ENCODE data around the gene COLQ.
"Not testable (repeated sequence)": the region's sequence is repeated elsewhere in the genome, so short reads cannot be mapped to it uniquely, and the experiment has no call there.

The COLQ gene

DNA sequence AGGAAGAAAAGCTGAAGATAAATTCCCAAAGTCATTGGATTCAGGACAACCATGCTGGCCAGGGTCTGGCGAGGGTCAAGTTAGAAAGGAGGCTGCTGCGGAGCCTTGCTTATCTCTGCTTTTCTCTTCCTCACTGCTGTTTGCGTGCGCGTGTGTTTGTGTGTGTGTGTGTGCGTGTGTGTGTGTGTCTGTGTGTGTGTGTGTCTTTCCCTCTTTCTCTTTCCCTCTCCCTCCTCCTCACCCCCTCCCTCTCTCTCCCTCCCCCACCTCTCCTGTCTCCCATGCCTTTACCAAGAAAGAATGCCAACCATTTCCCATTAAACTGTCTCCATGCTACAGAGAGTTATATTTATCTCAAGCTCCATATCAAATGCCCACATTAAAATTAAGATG is at the start of gene COLQ:
Gene COLQ (minus strand): TSS at position 134 of the 393 bp plus-strand sequence. CDS start 81 bp downstream, at position 53.
- no peak for DNase-seq

DNA sequence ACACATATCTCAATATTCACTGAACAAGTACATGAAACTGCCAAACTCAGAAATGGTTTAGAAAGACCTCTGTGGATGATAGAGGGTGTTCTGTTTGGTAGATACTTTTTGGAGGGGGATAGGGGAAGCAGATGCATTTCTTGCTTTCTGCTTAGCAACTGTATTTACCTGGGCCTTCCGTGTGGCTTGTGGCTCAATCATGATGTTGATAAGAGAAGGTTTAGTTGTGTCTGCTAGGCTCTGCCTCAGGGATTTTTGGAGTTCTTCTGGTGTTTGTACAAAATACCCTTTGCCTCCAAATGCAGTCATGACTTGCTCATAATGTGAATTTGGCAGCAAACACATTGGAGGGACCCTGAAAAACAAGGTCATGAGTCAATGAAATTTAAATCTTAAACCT is 41.7 kb upstream of the COLQ start:
- DNase-seq: no peak

DNA sequence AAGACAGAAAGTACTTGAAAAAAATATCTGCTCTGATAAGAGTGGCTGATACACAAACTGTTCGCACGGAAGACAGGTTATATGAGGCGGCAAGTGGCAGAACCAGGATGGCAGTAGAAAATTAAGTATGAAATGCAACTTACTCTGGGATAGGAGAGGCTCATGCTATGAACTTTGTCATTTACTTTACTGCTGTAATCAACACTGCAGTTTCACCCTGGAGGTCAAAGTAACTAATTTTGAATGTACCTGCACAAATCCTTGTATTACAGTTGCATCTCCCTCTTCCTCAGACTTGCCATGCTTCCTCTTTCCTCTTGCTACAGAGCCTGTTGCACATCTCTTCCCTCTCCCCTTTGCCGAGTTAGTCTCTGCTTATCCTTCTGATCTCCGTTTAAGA is 41.1 kb upstream of the COLQ start:
- no peak for DNase-seq

DNA sequence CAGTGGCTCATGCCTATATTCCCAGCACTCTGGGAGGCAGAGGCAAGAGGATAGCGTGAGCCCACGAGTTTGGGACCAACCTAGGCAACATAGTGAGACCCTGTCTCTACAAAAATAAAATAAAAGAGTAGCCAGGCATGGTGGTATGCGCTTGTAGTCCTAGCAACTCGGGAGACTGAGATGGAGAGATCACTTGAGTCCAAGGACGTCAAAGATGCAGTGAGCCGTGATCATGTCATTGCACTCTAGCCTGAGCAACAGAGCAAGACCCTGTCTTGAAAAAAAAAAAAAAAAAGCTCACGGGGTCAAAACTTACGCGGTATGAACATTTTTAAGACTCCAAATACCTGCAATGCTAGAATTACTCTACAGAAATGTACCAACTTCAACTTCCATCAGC is 37.1 kb upstream of the COLQ start:
- DNase-seq: no peak

DNA sequence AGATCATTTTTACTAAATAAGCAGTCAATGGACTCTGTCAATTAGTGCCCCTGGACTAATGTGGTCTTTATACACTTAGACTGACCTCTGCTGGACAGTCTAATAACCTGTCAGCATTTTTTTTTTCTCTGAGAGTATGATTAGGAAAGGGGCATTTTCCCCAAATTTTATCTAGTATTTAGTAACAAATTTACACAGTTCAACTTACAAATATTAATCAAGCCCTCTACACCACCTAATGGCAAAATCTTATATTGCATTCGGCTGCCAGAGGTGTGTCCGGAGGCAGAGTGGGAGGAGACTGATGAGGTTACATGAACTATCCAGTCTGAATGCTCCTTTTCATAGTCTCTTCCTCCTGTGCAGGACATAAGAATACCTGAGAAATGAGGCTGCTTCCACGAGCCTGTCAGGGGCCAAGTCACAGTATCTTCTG is 36.0 kb upstream of the COLQ start:
- DNase-seq: peak; percentile 75

DNA sequence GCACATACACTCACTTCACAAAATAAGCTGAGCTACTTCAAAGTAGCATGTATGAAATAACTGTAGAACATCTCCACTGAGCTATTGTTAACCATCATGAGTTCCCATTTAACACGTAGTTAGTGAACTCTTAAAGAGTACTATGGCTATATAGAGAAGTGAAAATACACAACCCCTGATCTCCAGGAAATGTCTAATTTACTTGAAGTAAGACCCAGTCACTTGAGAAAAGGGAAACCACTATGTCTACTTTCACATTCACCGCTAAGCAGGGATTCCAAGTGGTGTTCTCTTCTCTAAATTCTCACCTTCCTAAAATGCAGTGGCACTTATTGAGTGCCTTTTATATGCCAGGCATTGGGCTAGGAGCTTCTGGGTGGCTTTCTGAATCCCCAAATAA is 35.0 kb upstream of the COLQ start:
- no peak for DNase-seq

DNA sequence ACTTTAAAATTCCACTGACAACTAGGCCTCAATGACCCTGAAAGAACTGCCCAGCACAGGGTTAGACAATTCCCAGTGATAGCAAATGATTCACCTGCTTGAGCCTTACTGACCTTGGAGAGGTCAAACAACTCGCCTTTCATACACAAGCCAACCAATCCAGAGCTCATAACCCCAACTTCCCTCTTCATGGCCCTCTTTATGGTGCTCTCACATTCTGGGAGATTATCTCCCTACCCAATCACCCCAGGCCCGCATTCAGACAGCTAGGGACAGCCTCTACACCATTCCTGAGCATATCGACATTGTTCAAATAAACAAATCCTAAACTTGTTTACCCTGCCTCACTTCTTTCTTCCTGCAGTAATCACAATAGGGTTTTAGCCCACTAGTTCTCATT is 32.2 kb upstream of the COLQ start:
- DNase-seq: no peak

DNA sequence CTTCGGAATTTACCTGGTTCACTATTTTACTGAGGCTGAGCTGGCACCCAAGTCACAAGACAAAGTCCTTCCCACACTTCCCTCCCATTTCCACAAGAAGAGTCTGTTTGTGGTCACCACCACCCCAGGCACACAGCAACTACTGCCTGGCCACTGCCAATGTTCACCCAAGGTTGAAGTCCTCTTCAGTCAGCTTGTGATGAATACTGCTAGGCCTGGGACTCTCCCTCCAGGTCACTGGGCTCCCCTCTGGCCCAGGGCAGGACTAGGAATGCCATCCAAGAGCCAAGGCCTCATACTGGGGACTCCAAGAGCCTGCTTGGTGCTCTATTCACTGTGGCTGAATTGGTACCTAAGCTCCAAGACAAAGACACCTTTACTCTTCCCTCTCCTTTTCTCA is 30.4 kb upstream of the COLQ start:
- no peak for DNase-seq

DNA sequence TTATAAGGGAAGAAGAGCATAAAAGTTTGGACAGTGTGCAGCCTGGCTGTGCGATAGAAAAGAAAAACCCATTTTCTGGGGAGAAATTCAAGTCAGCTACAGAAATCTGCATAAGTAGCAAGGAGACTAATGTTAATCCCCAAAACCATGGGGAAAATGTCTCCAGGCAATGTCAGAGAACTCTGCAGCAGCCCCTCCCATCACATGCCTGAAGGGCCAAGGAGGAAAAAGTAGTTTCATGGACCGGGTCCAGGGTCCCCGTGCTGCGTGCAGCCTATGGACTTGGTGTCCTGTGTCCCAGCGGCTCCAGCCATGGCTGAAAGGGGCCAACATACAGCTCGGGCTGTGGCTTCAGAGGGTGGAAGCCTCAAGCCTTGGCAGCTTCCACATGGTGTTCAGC is 28.3 kb upstream of the COLQ start:
- no peak for DNase-seq

DNA sequence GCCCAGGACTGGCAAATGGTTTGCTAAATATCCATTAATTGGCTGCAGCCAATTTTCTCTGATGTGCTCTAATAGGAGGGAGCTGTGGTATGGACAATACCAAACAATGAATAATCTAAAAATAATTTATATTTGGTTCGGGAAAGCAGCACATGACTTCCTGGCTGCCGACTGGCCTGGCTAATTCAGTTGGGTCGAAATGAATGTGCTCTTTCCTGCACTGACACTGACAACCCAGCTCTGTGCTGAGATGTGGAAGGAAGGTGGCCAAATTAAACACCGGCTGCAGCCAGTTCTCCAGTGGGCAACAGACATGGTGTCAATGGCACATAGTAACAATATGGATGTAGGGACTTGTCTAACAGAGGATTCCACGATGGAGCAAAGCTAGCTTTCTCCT is 21.1 kb upstream of the COLQ start:
- DNase-seq: no peak

DNA sequence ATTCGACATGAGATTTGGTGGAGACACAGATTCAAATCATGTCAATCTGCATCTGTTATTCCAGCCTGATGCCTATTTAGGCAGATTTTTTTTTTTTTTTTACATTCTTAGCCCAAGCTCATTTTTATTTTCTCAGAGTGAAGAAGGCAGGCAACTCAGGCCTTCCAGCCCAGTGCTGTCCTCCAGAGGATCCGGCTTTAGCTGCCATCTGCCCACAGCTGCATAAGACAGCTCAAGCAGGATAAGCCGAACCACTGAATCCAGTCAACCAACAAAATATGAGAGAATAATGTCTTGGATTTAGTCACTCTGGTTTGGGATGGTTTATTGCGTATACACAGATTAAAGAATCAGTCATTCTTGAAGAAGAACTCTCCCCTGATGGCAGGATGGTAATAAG is 19.9 kb upstream of the COLQ start:
- no peak for DNase-seq

DNA sequence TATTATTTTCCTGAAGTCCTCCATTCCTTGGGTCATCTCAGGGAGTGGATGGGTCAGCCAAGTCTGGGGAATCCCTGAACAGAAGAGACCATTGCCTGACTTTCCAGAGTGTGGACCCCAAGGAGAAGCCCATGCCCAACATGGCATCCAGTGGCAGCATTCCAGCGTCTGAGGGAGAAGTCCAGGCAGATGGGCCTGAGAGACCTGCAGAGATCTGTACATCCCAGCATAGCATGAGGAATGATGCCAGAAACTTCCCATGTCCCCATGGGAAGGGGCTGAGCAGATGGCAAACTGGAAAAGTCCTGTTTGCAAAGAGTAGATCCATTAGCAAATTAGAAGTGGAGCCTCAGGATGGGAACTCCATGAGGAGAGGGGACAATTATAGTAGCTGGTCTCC is 17.6 kb upstream of the COLQ start:
- no peak for DNase-seq

DNA sequence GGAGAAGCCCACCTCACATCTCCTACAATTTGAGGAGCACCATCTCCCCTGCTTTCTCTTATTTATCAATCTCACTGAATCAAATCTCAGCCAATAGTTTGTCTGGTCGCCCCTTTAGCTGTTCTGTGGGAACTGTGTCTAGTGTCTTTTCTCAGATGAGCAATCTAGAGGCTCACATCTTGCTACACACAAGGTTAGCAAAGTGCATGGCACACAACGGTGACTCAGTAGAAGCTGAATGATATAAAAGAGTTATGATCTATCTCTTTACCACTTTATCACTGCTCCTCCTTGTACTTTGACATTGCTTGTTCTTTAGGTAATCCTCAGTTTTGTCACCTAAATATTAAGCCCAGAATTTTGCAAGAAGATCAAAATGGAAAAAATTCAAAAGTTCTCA is 16.8 kb upstream of the COLQ start:
- no peak for DNase-seq

DNA sequence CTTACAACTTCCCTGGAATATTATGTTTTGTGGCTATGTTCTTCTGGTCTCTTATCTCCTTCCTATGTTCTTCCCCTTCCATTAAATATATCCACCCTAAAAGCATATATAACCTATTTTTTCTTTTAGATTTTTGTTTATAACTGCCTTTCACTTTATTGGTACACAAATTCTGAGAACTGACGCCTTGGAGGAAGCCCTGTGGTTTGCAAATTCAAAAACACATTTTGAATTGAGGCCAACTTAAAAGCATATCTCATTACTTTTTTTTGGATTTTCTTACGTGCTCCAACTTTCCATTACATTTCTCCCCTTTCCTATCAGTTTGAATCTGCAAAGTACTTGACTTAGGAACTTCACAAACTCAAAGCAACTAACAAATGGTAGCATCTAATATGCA is 15.3 kb upstream of the COLQ start:
- no peak for DNase-seq

DNA sequence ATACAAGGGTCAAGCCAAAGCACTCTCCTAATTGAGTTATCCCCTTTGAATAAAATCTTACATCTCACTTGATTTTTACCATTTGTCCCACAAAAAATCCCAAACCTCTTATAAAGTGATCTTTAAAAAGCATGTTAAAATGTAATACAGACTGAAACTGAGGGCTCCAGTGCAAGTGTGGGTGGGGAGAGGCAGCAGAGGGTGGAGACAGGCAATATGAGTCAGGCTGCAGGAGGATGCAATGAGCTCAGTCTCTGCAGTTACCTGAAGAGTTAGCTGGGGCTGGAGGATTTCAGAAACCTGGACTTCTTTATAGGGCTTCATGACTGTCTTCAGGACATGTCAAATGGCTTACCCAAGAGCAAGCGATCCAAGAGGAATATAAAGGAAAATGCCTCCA is 14.2 kb upstream of the COLQ start:
- peak; percentile 63 for DNase-seq

DNA sequence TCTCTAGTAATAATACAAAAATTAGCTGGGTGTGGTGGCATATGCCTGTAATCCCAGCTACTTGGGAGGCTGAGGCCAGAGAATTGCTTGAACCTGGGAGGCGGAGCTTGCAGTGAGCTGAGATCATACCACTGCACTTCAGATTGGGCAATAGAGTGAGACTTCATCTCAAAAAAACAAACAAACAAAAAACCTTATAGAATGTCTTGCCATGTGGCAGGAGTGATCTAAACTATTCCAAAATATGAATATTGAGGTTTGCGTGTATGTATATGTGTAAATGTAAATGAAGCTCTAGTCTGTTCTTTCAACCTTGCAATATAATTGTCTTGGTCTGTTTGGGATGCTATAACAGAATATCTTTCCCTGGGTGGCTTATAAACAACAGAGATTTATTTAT is 11.1 kb upstream of the COLQ start:
- not testable (repeated sequence) for DNase-seq

DNA sequence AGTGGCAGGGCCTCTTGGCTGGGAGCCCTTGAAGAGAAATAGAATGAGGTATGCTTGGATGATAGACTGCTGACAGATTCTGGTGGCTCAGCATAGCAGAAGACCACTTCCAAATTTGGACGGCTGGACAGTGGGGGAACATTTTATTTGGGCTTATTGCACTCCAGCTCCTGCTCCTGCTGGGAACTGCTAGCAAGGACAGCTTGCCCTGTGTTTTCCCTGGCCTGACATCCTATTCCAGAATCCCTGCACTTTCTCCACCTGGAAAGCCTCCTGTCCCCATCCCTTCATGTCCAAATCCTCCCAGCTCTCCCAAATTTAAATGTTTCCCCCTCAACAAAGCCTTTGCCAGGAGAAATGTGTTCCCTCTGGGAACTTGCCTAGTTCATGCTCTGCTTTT is 9.8 kb upstream of the COLQ start:
- no peak for DNase-seq

DNA sequence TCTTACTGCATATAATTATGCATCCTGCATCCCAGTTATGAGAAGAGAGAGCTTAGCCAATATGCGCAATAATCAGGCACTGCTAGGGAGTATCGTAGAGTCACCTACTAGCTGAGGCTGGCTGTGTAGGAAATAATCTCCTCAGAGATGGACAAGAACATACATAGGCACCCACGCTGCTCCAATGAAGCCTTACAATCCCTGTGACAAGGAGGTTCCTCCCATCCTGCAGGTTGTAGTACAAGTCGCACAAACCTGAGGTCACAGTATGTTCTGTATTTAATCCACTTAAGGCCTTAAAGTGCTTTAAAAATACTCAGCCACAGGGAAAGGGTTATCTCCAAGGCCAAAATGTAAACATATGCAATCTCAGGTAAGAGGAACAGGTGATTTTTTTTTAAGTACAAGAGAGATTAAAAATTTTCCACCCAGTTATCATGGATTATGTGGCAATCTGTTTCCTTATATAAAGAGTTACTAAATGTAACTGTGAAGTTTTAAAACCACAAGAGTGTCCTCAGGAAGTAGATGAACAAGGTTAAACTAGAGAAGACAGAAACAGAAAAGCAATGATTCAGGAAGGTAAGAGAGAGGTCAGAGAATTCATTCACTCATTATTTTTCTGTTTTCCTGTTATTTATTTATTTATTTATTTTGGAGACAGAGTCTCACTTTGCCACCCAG is 7.5 kb upstream of the COLQ start:
- DNase-seq: no peak

DNA sequence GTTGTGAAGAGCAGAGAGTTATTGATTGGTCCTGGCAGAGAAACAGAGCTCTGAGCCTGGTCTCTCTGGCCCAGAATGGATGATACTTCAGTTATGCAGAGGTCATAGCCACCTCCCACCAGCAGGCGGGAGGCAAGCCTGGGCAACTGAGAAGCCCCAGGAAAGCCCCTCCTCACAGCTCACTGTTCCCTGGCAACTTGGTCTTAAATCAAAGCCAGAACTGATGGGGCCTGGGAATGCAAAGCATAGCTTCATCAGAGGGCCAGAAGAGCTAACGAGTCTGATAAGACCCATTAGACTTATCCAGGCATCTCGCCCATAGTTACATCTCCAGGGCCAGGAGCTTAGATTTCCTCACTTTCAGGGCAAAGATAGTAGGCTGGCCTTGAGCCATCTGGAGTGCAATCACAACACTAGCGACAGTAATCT is 5.5 kb upstream of the COLQ start:
- no peak for DNase-seq

DNA sequence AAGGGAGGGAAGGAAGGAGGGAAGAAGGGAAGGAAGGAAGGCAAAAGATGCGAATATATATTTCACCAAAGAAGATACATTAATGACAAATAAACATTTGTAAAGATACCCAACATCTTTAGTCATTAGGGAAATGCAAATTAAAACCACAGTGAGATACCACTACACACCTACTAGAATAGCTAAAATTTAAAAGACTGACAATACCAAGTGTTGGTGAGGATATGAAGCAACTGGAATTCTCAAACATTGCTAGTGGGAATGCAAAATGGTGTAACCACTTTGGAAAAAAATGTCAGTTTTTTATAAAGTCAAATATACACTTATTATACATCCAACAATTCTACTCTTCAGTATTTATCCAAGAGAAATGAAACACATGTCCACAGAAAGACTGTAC is 4.3 kb upstream of the COLQ start:
- no peak for DNase-seq

DNA sequence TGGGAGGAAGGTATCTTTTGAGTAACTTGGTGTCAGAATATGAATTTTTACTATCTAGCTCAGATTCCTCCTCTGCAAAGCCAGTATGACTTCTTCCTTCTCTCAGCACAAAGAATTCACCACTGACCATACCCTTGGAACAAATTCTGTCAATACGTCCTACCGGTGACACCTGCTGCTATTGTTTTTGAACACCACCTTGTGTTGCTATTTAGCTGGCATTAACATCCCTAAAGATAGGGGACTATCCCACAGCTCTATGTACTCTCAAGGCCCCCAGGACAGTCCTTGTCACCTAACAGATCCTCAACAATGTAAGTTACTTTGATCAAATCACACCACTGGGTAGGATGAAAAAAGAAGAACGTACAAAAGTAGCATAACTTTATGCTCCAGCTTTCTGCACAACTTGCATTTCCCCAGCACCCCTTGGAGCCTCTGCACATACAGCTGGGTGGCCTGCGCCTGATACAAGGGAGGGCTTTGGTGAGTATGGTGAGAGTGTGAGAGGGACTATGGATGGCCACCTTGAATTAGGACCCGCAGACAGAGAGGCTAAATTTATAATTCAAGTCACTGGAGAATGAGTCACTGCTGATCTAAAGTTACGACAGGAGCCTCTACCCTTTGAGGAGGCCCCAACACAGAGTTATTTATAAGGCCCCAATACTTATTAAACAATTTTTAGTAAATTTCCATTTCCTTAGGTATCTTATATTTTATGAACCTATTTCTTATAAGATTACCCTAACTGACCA is 2.3 kb upstream of the COLQ start:
- no peak for DNase-seq

DNA sequence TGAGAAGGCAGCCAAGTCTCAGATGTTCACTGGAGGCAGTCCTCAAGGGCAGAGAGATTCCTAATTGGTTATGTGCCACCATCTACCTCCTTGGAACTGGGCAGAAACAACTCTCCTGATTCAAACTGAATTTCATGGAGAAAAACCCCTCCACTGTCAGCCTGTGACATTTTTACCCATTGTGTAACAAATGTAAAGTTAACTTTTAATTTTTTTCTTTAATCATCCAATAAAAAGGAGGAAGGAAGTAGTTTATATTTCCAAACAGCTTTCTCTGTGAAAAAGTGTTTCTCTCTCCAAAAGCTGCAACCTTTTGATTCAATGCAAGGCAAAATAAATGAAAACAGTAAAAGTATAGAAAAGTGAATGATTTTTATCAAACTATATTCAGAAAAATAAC is 510 bp upstream of the COLQ start:
- no peak for DNase-seq

DNA sequence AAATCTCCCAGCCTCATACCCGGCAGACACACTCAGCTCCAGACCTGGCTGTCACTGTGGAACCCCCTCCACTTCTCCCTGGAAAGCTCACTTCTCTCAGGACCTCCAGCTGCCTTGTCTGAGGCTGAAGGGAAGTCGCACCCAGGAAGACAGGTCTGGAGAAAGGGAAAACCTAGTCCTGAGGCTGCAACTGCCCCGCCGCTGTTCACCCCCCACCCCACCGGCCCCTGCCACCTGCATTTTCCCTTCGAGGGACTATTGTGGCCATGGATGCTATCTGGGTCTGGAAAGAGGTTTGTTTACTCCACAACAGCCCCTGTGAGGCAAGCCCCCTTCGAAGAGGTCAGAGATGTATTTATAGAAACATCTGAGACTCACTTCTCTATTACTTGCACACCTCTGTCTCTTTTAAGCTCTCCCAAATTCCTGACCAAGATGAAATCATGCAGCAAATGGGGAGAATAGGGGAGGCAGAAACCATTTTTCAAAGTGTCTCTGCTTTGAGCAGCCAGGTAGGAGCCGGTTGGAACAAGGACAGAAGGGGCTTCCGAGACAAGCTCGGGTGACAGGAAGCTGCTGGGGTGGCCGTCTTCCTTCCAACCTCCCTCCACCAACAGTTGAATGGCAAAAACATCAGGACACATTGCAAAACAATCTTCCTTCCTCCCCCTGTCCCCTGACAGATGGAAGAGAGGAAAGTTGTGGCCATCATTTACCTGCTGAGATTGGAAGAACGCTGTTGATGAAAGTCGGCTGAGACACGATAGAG is 518 bp downstream of the COLQ start:
- DNase-seq: no peak

DNA sequence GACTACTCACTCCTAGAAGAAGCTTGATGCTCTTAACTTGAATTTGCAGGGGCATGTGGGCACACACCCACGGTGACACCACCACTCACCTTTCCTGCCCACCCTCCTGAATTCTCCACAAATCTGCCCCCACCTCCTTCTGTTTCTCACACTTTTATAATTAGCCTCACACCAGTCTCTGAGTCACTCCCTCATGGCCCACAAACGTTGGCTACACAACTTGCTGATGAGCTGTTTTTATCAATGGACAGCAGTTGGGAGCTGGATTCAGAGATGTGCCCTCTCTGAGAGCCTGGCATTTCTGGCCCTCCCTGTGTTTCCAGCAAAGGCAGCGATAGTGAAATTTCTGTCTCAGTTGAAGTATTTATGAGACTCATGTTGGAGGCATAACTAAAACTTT is 1.3 kb downstream of the COLQ start:
- DNase-seq: no peak
